ENCODE results near the gene SRM.

The SRM gene

GRCh38 chr1:11057477-11057876 lies 2.3 kb downstream of the SRM start:
- DNase-seq (ENCODE audit: insufficient read length, low spot score) (no peak), FAIRE-seq (no peak)
- TF ChIP-seq CTCF (IDR thresholded peaks at IDR 0.05; ENCODE audit: insufficient read depth, missing control alignments): no peak

DNA sequence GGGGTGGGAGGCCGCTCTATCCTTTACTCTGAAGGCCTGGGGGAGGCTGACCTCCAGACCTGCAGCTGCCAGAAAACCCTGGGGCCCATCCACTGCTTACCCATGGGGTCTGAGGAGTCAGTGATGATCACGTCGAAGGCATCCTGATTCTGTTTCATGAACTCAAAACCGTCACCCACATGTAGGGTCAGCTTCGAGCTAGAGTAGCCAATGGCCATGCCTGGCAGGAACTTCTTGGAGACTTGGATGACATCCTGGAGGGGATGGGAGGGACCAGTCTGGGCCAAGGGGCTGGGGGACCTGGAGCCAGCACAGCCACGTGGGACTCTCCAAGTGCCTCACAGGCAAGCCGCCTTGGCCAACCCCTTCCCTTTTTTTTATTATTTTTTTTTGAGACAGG lies 3.3 kb downstream of the SRM start:
- FAIRE-seq (no peak), DNase-seq (ENCODE audit: insufficient read length, low spot score) (no peak)
- no peak for TF ChIP-seq CTCF (IDR thresholded peaks at IDR 0.05; ENCODE audit: insufficient read depth, missing control alignments)

DNA sequence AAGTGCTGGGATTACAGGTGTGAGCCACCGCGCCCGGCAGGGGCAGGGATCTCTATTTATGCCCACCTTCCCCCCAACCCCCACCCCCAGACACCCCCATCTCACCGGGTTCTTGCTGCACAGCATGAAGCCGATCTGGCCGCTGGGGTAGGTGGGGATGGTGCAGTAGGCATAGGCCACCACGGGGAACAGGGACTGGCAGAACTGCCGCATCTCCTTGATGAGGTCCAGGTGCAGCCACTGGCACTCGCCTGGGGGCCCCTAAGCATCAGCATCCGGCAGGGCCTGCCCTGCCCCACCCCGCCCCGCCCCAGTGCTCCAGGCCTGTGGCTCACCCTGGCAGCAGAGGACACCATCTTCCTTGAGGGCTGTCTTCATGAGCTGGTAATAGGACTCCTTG lies 4.1 kb downstream of the SRM start:
- DNase-seq (ENCODE audit: insufficient read length, low spot score) (no peak), FAIRE-seq (no peak)
- TF ChIP-seq CTCF (IDR thresholded peaks at IDR 0.05; ENCODE audit: insufficient read depth, missing control alignments): no peak

DNA sequence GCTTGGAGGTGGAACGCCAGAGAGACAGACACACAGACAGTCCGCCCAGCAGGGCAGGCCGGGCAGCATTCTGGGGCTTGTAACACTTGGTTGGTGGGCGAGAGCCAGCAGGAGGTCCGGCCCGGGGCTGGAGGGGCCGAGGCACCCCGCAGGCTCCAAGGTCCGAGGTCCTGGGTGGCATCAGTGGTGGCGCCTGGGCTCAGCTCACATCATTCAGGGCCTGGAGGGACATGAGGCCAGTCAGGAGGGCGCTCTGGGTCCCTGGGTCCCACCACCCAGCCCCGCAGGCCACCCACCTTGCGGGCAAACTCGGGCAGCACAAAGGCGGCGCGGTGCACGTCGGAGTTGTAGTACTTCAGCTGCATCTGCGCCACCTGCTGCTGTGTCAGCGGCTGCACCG lies 5.2 kb downstream of the SRM start:
- DNase-seq (ENCODE audit: insufficient read length, low spot score) (no peak), FAIRE-seq (no peak)
- no peak for TF ChIP-seq CTCF (IDR thresholded peaks at IDR 0.05; ENCODE audit: insufficient read depth, missing control alignments)

GRCh38 chr1:11054181-11054580 lies 5.6 kb downstream of the SRM start:
- TF ChIP-seq CTCF (IDR thresholded peaks at IDR 0.05; ENCODE audit: insufficient read depth, missing control alignments): no peak
- FAIRE-seq: no peak
- DNase-seq (ENCODE audit: insufficient read length, low spot score): no peak

GRCh38 chr1:11053758-11054137 lies 6.1 kb downstream of the SRM start:
- FAIRE-seq: no peak
- no peak for DNase-seq (ENCODE audit: insufficient read length, low spot score)

More at GRCh38 chr1:11053758-11054137, 6.1 kb downstream of the SRM start:
- TF ChIP-seq CTCF (IDR thresholded peaks at IDR 0.05; ENCODE audit: insufficient read depth, missing control alignments): no peak

Measured in D721Med (cell line).